ENCODE data around the gene SLC15A1. TPM values are rescaled to one million over a fixed set of nuclear protein-coding genes. Genes with fewer than 3 reads are reported as not detected.
"Not testable (repeated sequence)": the region's sequence is repeated elsewhere in the genome, so short reads cannot be mapped to it uniquely, and the experiment has no call there.

Gene SLC15A1
- total RNA-seq, 2 experiments from 2014 or later = not detected

GRCh38 chr13:98761126-98761985, 8.9 kb upstream of the SLC15A1 start:
- Mint-ChIP-seq H3K9me3 (peaks cover 4% of the 10 kb centered on the region), H3K4me3 (peak overlapping the region; percentile 6), H3K4me1 (peaks cover 5% of the 10 kb centered on the region), H3K27ac (no peak overlapping the region), H3K27me3 (peaks cover 14% of the 10 kb centered on the region), H3K36me3 (ENCODE audit: low read depth) (peaks cover 3% of the 10 kb centered on the region)
- DNase-seq = no peak
- ChIA-PET POLR2A (no interaction called here), CTCF (interaction anchor here (1.1 kb wide), 1 partner anchor 82 kb away, joined by 3 read pairs; no protein-coding TSS in a partner anchor)

GRCh38 chr13:98755729-98756128, 3.3 kb upstream of the SLC15A1 start:
- Mint-ChIP-seq H3K4me1 (peaks cover 5% of the 10 kb centered on the region), H3K27me3 (peaks cover 44% of the 10 kb centered on the region), H3K9me3 (peaks cover 11% of the 10 kb centered on the region), H3K4me3 (no peak overlapping the region), H3K27ac (no peak overlapping the region), H3K36me3 (ENCODE audit: low read depth) (peaks cover 8% of the 10 kb centered on the region)
- DNase-seq = no peak
- POLR2A ChIA-PET = no interaction called here
- CTCF ChIA-PET = no interaction called here

GRCh38 chr13:98755116-98755515, 2.6 kb upstream of the SLC15A1 start:
- CTCF ChIA-PET = no interaction called here
- Mint-ChIP-seq H3K4me1 (peaks cover 5% of the 10 kb centered on the region), H3K27me3 (peaks cover 49% of the 10 kb centered on the region), H3K9me3 (peaks cover 6% of the 10 kb centered on the region), H3K27ac (no peak overlapping the region), H3K36me3 (ENCODE audit: low read depth) (peaks cover 4% of the 10 kb centered on the region), H3K4me3 (no peak overlapping the region)
- DNase-seq = no peak
- POLR2A ChIA-PET = no interaction called here

GRCh38 chr13:98754468-98754867, 2.0 kb upstream of the SLC15A1 start:
- CTCF ChIA-PET; H3K36me3 Mint-ChIP-seq (ENCODE audit: low read depth); DNase-seq; H3K4me1 Mint-ChIP-seq; H3K27ac Mint-ChIP-seq; H3K9me3 Mint-ChIP-seq; POLR2A ChIA-PET; H3K4me3 Mint-ChIP-seq: not testable (repeated sequence)
- H3K27me3 Mint-ChIP-seq = peaks cover 52% of the 10 kb centered on the region

- Mint-ChIP-seq H3K36me3 (ENCODE audit: low read depth) (peaks cover 4% of the 10 kb centered on the region), H3K9me3 (peaks cover 6% of the 10 kb centered on the region), H3K4me3 (no peak overlapping the region), H3K27me3 (peaks cover 56% of the 10 kb centered on the region), H3K27ac (no peak overlapping the region), H3K4me1 (peaks cover 5% of the 10 kb centered on the region)
- POLR2A ChIA-PET = no interaction called here
- CTCF ChIA-PET = no interaction called here
- DNase-seq = no peak
Measured at GRCh38 chr13:98751861-98752466, 508 bp downstream of the SLC15A1 start.

- Mint-ChIP-seq H3K4me1 (peaks cover 5% of the 10 kb centered on the region), H3K9me3 (peaks cover 6% of the 10 kb centered on the region), H3K4me3 (no peak overlapping the region), H3K36me3 (ENCODE audit: low read depth) (peaks cover 4% of the 10 kb centered on the region), H3K27ac (no peak overlapping the region), H3K27me3 (peaks cover 54% of the 10 kb centered on the region)
- POLR2A ChIA-PET = no interaction called here
- CTCF ChIA-PET = interaction anchor here (0.6 kb wide), 1 partner anchor 93 kb away, joined by 3 read pairs; no protein-coding TSS in a partner anchor
- no peak for DNase-seq
Measured at GRCh38 chr13:98751367-98751782, 1.1 kb downstream of the SLC15A1 start.

GRCh38 chr13:98749501-98749900, 3.0 kb downstream of the SLC15A1 start:
- H3K27ac Mint-ChIP-seq = no peak overlapping the region
- H3K4me3 Mint-ChIP-seq = no peak overlapping the region
- ChIA-PET POLR2A (no interaction called here), CTCF (no interaction called here)
- peaks cover 5% of the 10 kb centered on the region for H3K4me1 Mint-ChIP-seq
- H3K9me3 Mint-ChIP-seq = peaks cover 6% of the 10 kb centered on the region
- no peak for DNase-seq
- peaks cover 50% of the 10 kb centered on the region for H3K27me3 Mint-ChIP-seq
- peaks cover 4% of the 10 kb centered on the region for H3K36me3 Mint-ChIP-seq (ENCODE audit: low read depth)

GRCh38 chr13:98746968-98747367, 5.5 kb downstream of the SLC15A1 start:
- H3K4me3 Mint-ChIP-seq = no peak overlapping the region
- ChIA-PET CTCF (no interaction called here), POLR2A (no interaction called here)
- no peaks in the 10 kb centered on the region for H3K9me3 Mint-ChIP-seq
- H3K27me3 Mint-ChIP-seq = peaks cover 33% of the 10 kb centered on the region
- no peaks in the 10 kb centered on the region for H3K36me3 Mint-ChIP-seq (ENCODE audit: low read depth)
- no peak overlapping the region for H3K27ac Mint-ChIP-seq
- H3K4me1 Mint-ChIP-seq = peaks cover 2% of the 10 kb centered on the region
- no peak for DNase-seq

GRCh38 chr13:98743377-98743776, 9.1 kb downstream of the SLC15A1 start:
- Mint-ChIP-seq H3K27me3 (peaks cover 4% of the 10 kb centered on the region), H3K4me3 (no peak overlapping the region), H3K27ac (no peak overlapping the region), H3K4me1 (no peaks in the 10 kb centered on the region), H3K36me3 (ENCODE audit: low read depth) (no peaks in the 10 kb centered on the region), H3K9me3 (peaks cover 3% of the 10 kb centered on the region)
- ChIA-PET CTCF (no interaction called here), POLR2A (no interaction called here)
- DNase-seq = no peak

- Mint-ChIP-seq H3K4me3 (no peak overlapping the region), H3K36me3 (ENCODE audit: low read depth) (no peaks in the 10 kb centered on the region), H3K27ac (no peak overlapping the region), H3K27me3 (peaks cover 4% of the 10 kb centered on the region), H3K4me1 (no peaks in the 10 kb centered on the region), H3K9me3 (peaks cover 6% of the 10 kb centered on the region)
- ChIA-PET CTCF (no interaction called here), POLR2A (no interaction called here)
- DNase-seq = no peak
Measured at GRCh38 chr13:98742961-98743360, 9.5 kb downstream of the SLC15A1 start.

- no peak for DNase-seq
- peaks cover 4% of the 10 kb centered on the region for H3K27me3 Mint-ChIP-seq
- ChIA-PET POLR2A (no interaction called here), CTCF (interaction anchor here (0.7 kb wide), 1 partner anchor 974 kb away, joined by 5 read pairs; no protein-coding TSS in a partner anchor)
- H3K9me3 Mint-ChIP-seq = peaks cover 7% of the 10 kb centered on the region
- H3K4me3 Mint-ChIP-seq = no peak overlapping the region
- no peak overlapping the region for H3K27ac Mint-ChIP-seq
- H3K36me3 Mint-ChIP-seq (ENCODE audit: low read depth) = no peaks in the 10 kb centered on the region
- H3K4me1 Mint-ChIP-seq = no peaks in the 10 kb centered on the region
Measured at GRCh38 chr13:98741741-98742435, 10.6 kb downstream of the SLC15A1 start.

- no peak overlapping the region for H3K27ac Mint-ChIP-seq
- H3K36me3 Mint-ChIP-seq (ENCODE audit: low read depth) = no peaks in the 10 kb centered on the region
- no peak for DNase-seq
- POLR2A ChIA-PET = no interaction called here
- CTCF ChIA-PET = no interaction called here
- peaks cover 7% of the 10 kb centered on the region for H3K9me3 Mint-ChIP-seq
- H3K4me1 Mint-ChIP-seq = no peaks in the 10 kb centered on the region
- no peak overlapping the region for H3K4me3 Mint-ChIP-seq
- H3K27me3 Mint-ChIP-seq = peaks cover 5% of the 10 kb centered on the region
Measured at GRCh38 chr13:98740131-98740530, 12.3 kb downstream of the SLC15A1 start.

GRCh38 chr13:98738993-98739392, 13.5 kb downstream of the SLC15A1 start:
- Mint-ChIP-seq H3K36me3 (ENCODE audit: low read depth) (no peaks in the 10 kb centered on the region), H3K4me3 (no peak overlapping the region), H3K9me3 (peaks cover 7% of the 10 kb centered on the region), H3K4me1 (no peaks in the 10 kb centered on the region), H3K27ac (no peak overlapping the region), H3K27me3 (peaks cover 4% of the 10 kb centered on the region)
- no peak for DNase-seq
- ChIA-PET CTCF (no interaction called here), POLR2A (no interaction called here)

Data from activated CD4-positive, alpha-beta memory T cell treated with anti-CD3 and anti-CD28 coated beads, Interleukin-2, amount 10 ng/mL, durations not matched to agents 7 days and 5 days (primary cell).